Nephron (organoid): ENCODE data around the gene DNAJC10.

Experiments used
- H3K27ac Mint-ChIP-seq, 3 experiments: 2 replicates each; pipeline ENCODE4 v1.8.0; 2020; ENCODE audit warnings: mixed read lengths in 3 of 3, mild to moderate bottlenecking in 2 of 3, moderate library complexity in 1 of 3
- H3K27me3 Mint-ChIP-seq: 2 replicates; pipeline ENCODE4 v1.8.0; 2021; ENCODE audit warnings: low read depth, mild to moderate bottlenecking, moderate library complexity, mixed read lengths
- H3K36me3 Mint-ChIP-seq: 2 replicates; pipeline ENCODE4 v1.8.0; 2020; ENCODE audit warnings: low read depth, mixed read lengths
- H3K4me1 Mint-ChIP-seq: 2 replicates; pipeline ENCODE4 v1.8.0; 2020; ENCODE audit warnings: mixed read lengths
- H3K4me3 Mint-ChIP-seq, 3 experiments: 2 replicates each; pipeline ENCODE4 v1.8.0; 2020; ENCODE audit warnings: mild to moderate bottlenecking in 3 of 3, mixed read lengths in 3 of 3, moderate library complexity in 2 of 3
- H3K9me3 Mint-ChIP-seq: 2 replicates; pipeline ENCODE4 v1.8.0; 2020; ENCODE audit warnings: mixed read lengths
- CTCF ChIP-seq, 3 experiments: fragments of 200-600 bp; sonication (generic); IDR thresholded peaks; one replicate each; pipeline ENCODE4 v1.5.0; 2021; ENCODE audit warnings: antibody characterized with exemption in 3 of 3; ENCODE audit not compliant: unreplicated experiment in 3 of 3

The DNAJC10 gene

DNA sequence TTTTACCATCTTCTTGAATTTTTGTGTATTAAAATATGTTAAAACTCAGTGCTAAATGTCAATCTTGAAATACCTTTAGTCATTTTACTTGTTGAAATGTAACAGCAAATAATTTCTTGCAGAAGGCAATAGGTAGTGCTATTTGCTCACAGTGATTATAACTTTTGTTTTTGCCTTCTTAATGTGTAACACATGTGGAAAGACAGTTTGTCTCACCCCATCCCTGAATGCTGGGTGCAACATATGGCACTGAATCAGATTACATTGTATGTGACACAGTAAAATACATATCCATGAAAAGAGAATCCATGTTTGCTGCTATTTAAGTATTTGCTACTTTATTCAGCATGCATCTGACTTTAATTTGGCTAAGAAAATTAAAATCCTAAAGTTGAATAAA is 115.0 kb downstream of the DNAJC10 start:
- peaks cover 12% of the 10 kb centered on the region for H3K4me1 Mint-ChIP-seq
- peaks cover 28% of the 10 kb centered on the region for H3K36me3 Mint-ChIP-seq
- no peak overlapping the region for H3K27ac Mint-ChIP-seq
- no peaks in the 10 kb centered on the region for H3K27me3 Mint-ChIP-seq
- no peaks in the 10 kb centered on the region for H3K9me3 Mint-ChIP-seq
- H3K4me3 Mint-ChIP-seq = no peak overlapping the region
- no peak for TF ChIP-seq CTCF (IDR thresholded peaks at IDR 0.05; ENCODE audit: unreplicated experiment in 3 of 3)

GRCh38 chr2:182831921-182832320 is 115.9 kb downstream of the DNAJC10 start:
- Mint-ChIP-seq H3K4me3 (no peak overlapping the region), H3K9me3 (no peaks in the 10 kb centered on the region), H3K27me3 (no peaks in the 10 kb centered on the region), H3K36me3 (peaks cover 28% of the 10 kb centered on the region), H3K27ac (peak overlapping the region in 1 of 3 experiments; percentile 22), H3K4me1 (peaks cover 14% of the 10 kb centered on the region)
- no peak for TF ChIP-seq CTCF (IDR thresholded peaks at IDR 0.05; ENCODE audit: unreplicated experiment in 3 of 3)

DNA sequence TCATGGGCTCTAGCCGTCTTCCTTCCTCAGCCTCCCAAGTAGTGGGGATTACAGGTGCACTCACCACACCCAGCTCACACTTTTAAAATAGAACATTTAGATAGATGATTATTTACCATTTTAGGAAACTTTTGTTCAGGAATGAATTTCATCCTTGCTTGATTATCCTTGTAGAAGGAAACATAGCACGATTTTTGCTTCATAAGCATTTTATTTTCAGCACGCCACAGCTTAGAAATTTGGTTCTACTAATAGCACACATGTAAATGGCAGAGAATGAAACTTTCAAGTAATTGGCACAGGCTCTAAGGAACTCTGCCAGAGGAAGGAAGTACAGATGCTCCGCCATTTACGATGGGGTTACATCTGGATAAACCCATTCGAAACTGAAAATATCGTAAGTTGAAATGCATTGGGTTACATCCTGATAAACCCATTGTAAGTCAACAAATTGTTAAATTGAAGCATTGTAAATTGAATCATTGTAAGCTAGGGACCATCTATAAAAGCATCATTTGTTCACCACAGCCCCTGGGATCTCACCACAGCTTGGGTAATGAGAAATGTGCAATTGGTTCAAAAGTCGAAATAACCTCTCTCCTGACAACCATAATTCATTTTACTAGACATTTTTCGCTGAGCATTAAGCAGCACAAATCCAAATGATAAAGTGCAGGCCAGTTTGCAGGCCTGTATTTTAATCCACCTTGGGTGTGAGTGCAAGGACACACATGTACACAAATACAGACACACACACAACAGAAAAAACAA is 117.2 kb downstream of the DNAJC10 start:
- no peak for TF ChIP-seq CTCF (IDR thresholded peaks at IDR 0.05; ENCODE audit: unreplicated experiment in 3 of 3)
- Mint-ChIP-seq H3K4me1 (peaks cover 18% of the 10 kb centered on the region), H3K9me3 (no peaks in the 10 kb centered on the region), H3K4me3 (no peak overlapping the region), H3K36me3 (peaks cover 35% of the 10 kb centered on the region), H3K27ac (peak overlapping the region in 1 of 3 experiments; percentile 16), H3K27me3 (no peaks in the 10 kb centered on the region)

- no peaks in the 10 kb centered on the region for H3K27me3 Mint-ChIP-seq
- H3K4me1 Mint-ChIP-seq = peaks cover 18% of the 10 kb centered on the region
- no peak for TF ChIP-seq CTCF (IDR thresholded peaks at IDR 0.05; ENCODE audit: unreplicated experiment in 3 of 3)
- H3K27ac Mint-ChIP-seq = no peak overlapping the region
- peaks cover 35% of the 10 kb centered on the region for H3K36me3 Mint-ChIP-seq
- no peaks in the 10 kb centered on the region for H3K9me3 Mint-ChIP-seq
- H3K4me3 Mint-ChIP-seq = no peak overlapping the region
Measured at GRCh38 chr2:182834293-182834692, 118.2 kb downstream of the DNAJC10 start.

GRCh38 chr2:182836451-182836850 is 120.4 kb downstream of the DNAJC10 start:
- H3K27me3 Mint-ChIP-seq = no peaks in the 10 kb centered on the region
- no peak for TF ChIP-seq CTCF (IDR thresholded peaks at IDR 0.05; ENCODE audit: unreplicated experiment in 3 of 3)
- H3K4me3 Mint-ChIP-seq = no peak overlapping the region
- peaks cover 35% of the 10 kb centered on the region for H3K36me3 Mint-ChIP-seq
- H3K4me1 Mint-ChIP-seq = peaks cover 23% of the 10 kb centered on the region
- peak overlapping the region in 2 of 3 experiments; percentile 44 to 61 for H3K27ac Mint-ChIP-seq
- no peaks in the 10 kb centered on the region for H3K9me3 Mint-ChIP-seq
